IPS DF 19.7 (cell line): ENCODE data around the gene ATP6V0A4.
A peak's percentile ranks its signal among the peaks of the same experiment; 100 is the strongest.
"Not testable (repeated sequence)": the region's sequence is repeated elsewhere in the genome, so short reads cannot be mapped to it uniquely, and the experiment has no call there.

Experiments
- DNase-seq: peaks from one replicate; pipeline ENCODE4 v3.0.0-alpha.2; 2013; ENCODE audit warnings: low read depth, low spot score

The ATP6V0A4 gene

GRCh38 chr7:138797715-138798320 lies at the start of gene ATP6V0A4, which contains the start of gene TMEM213:
TSS of gene ATP6V0A4 (minus strand) at chr7:138798196. CDS start at chr7:138771247, 26,949 bp downstream.
TSS of gene TMEM213 (plus strand) at chr7:138797994. CDS start at chr7:138798105, 111 bp downstream.
- peak; percentile 57 for DNase-seq

- DNase-seq: no peak
Measured at GRCh38 chr7:138845711-138846110, 47.7 kb upstream of the ATP6V0A4 start.

GRCh38 chr7:138843632-138844580 lies 45.9 kb upstream of the ATP6V0A4 start:
- no peak for DNase-seq

- DNase-seq: no peak
Measured at GRCh38 chr7:138842111-138842510, 44.1 kb upstream of the ATP6V0A4 start.

- DNase-seq: no peak
Measured at GRCh38 chr7:138838166-138838565, 40.2 kb upstream of the ATP6V0A4 start.

- no peak for DNase-seq
Measured at GRCh38 chr7:138837627-138838026, 39.6 kb upstream of the ATP6V0A4 start.

GRCh38 chr7:138835087-138835486 lies 37.1 kb upstream of the ATP6V0A4 start:
- DNase-seq: no peak

- DNase-seq: no peak
Measured at GRCh38 chr7:138834583-138834982, 36.6 kb upstream of the ATP6V0A4 start.

- no peak for DNase-seq
Measured at GRCh38 chr7:138833596-138833995, 35.6 kb upstream of the ATP6V0A4 start.

- no peak for DNase-seq
Measured at GRCh38 chr7:138832966-138833365, 35.0 kb upstream of the ATP6V0A4 start.

GRCh38 chr7:138829335-138829734 lies 31.3 kb upstream of the ATP6V0A4 start:
- DNase-seq: no peak

- no peak for DNase-seq
Measured at GRCh38 chr7:138828302-138828701, 30.3 kb upstream of the ATP6V0A4 start.

- no peak for DNase-seq
Measured at GRCh38 chr7:138825049-138825721, 27.2 kb upstream of the ATP6V0A4 start.

GRCh38 chr7:138822867-138823535 lies 25.0 kb upstream of the ATP6V0A4 start:
- DNase-seq: no peak

GRCh38 chr7:138821912-138822311 lies 23.9 kb upstream of the ATP6V0A4 start:
- DNase-seq: no peak

GRCh38 chr7:138819625-138820024 lies 21.6 kb upstream of the ATP6V0A4 start:
- no peak for DNase-seq

GRCh38 chr7:138816650-138817049 lies 18.7 kb upstream of the ATP6V0A4 start:
- DNase-seq: no peak

- DNase-seq: no peak
Measured at GRCh38 chr7:138814816-138815332, 16.9 kb upstream of the ATP6V0A4 start.

GRCh38 chr7:138813945-138814344 lies 15.9 kb upstream of the ATP6V0A4 start:
- no peak for DNase-seq

GRCh38 chr7:138811327-138811726 lies 13.3 kb upstream of the ATP6V0A4 start:
- not testable (repeated sequence) for DNase-seq

- no peak for DNase-seq
Measured at GRCh38 chr7:138809346-138809745, 11.3 kb upstream of the ATP6V0A4 start.
